CD8-positive, alpha-beta memory T cell (primary cell): ENCODE measurements around the gene MAOB. TPM values are rescaled to one million over a fixed set of nuclear protein-coding genes. Genes with fewer than 3 reads are reported as not detected.

ENCODE experiments used
- CTCF ChIA-PET: fragments of 350-600 bp; sonication (Branson Sonifier 250); formaldehyde crosslinking; loops from one replicate; lab custom pipeline; 2021; ENCODE audit warnings: antibody characterized with exemption; lab: Charles Lee
- POLR2A ChIA-PET: fragments of 350-600 bp; sonication (Branson Sonifier 250); formaldehyde crosslinking; loops from one replicate; lab custom pipeline; 2021; ENCODE audit warnings: antibody characterized with exemption; lab: Charles Lee
- DNase-seq, 5 donors: peaks; one replicate each; pipeline versions ENCODE4 v3.0.0 to v3.0.0-alpha.2; 2020 to 2022; ENCODE audit warnings: mixed read lengths in 1 of 5
- H3K27ac ChIP-seq: one replicate; pipeline ENCODE4 v1.7.0; 2013; ENCODE audit warnings: low read depth, mild to moderate bottlenecking, low read length, moderate library complexity
- H3K27me3 ChIP-seq: 2 replicates; pipeline ENCODE4 v1.7.0; 2013; ENCODE audit warnings: low read length, mild to moderate bottlenecking; ENCODE audit not compliant: insufficient read depth, poor library complexity, severe bottlenecking
- H3K36me3 ChIP-seq: 2 replicates; pipeline ENCODE4 v1.7.0; 2013; ENCODE audit warnings: mild to moderate bottlenecking, low read length, moderate library complexity; ENCODE audit not compliant: insufficient read depth
- H3K4me1 ChIP-seq: 2 replicates; pipeline ENCODE4 v1.7.0; 2013; ENCODE audit warnings: mild to moderate bottlenecking, low read length, moderate library complexity; ENCODE audit not compliant: insufficient read depth
- H3K4me3 ChIP-seq: 2 replicates; pipeline ENCODE4 v1.7.0; 2013; ENCODE audit warnings: mild to moderate bottlenecking, low read length
- H3K9me3 ChIP-seq: 2 replicates; pipeline ENCODE4 v1.7.0; 2013; ENCODE audit warnings: mild to moderate bottlenecking, low read length
- H3K27ac Mint-ChIP-seq, 8 donors: one replicate each; pipeline ENCODE4 v1.8.0; 2020 to 2021; ENCODE audit warnings: mixed read lengths in 8 of 8, mild to moderate bottlenecking in 6 of 8, inconsistent platforms in 3 of 8, moderate library complexity in 3 of 8
- H3K27me3 Mint-ChIP-seq, 2 donors: one replicate each; pipeline ENCODE4 v1.8.0; 2020 to 2021; ENCODE audit warnings: mixed read lengths in 2 of 2, mild to moderate bottlenecking in 1 of 2, moderate library complexity in 1 of 2
- H3K36me3 Mint-ChIP-seq, 3 donors: one replicate each; pipeline ENCODE4 v1.8.0; 2020 to 2021; ENCODE audit warnings: mixed read lengths in 3 of 3, inconsistent platforms in 1 of 3, mild to moderate bottlenecking in 1 of 3
- H3K4me1 Mint-ChIP-seq, 3 donors: one replicate each; pipeline ENCODE4 v1.8.0; 2020 to 2021; ENCODE audit warnings: mixed read lengths in 3 of 3, inconsistent platforms in 1 of 3, mild to moderate bottlenecking in 1 of 3
- H3K4me3 Mint-ChIP-seq, 7 donors: one replicate each; pipeline ENCODE4 v1.8.0; 2020 to 2021; ENCODE audit warnings: mixed read lengths in 7 of 7, mild to moderate bottlenecking in 6 of 7, moderate library complexity in 4 of 7, inconsistent platforms in 2 of 7
- H3K9me3 Mint-ChIP-seq, 5 donors: one replicate each; pipeline ENCODE4 v1.8.0; 2020 to 2022; ENCODE audit warnings: mixed read lengths in 5 of 5, mild to moderate bottlenecking in 3 of 5, moderate library complexity in 2 of 5, inconsistent platforms in 1 of 5
- polyA plus RNA-seq: library from polyadenylated mRNA; unstranded; fragments of 300-500 nt; fragmentation: Illumina TruSeq; gene quantifications from one replicate; pipeline ENCODE4 v1.2.3, GENCODE V29; 2021
- total RNA-seq, 2 experiments: library from RNA; stranded (reverse); gene quantifications; one replicate each; pipeline ENCODE4 v1.2.3, GENCODE V29; 2021

MAOB gene
- total and polyA plus RNA-seq, 3 experiments from 2014 or later = 0.43 TPM; not detected in 2

- ChIA-PET POLR2A (no interaction called here), CTCF (no interaction called here)
- no peak overlapping the region for H3K27ac Mint-ChIP-seq
- no peaks in the 10 kb centered on the region for H3K9me3 ChIP-seq
- no peaks in the 10 kb centered on the region for H3K4me1 ChIP-seq
- no peaks in the 10 kb centered on the region for H3K27me3 ChIP-seq
- H3K27me3 Mint-ChIP-seq = peaks cover 0 to 25% of the 10 kb centered on the region in 2 donors
- no peak for DNase-seq
- no peaks in the 10 kb centered on the region for H3K4me1 Mint-ChIP-seq
- no peaks in the 10 kb centered on the region for H3K36me3 Mint-ChIP-seq
- H3K27ac ChIP-seq = no peak overlapping the region
- no peak overlapping the region for H3K4me3 Mint-ChIP-seq
- H3K9me3 Mint-ChIP-seq = no peaks in the 10 kb centered on the region
- no peak overlapping the region for H3K4me3 ChIP-seq
- no peaks in the 10 kb centered on the region for H3K36me3 ChIP-seq
Observed at GRCh38 chrX:43744284-43744683, 138.0 kb downstream of the MAOB start.

GRCh38 chrX:43743100-43743822, 139.0 kb downstream of the MAOB start:
- ChIA-PET CTCF (no interaction called here), POLR2A (no interaction called here)
- Mint-ChIP-seq H3K27me3 (peaks cover 0 to 25% of the 10 kb centered on the region in 2 donors), H3K27ac (no peak overlapping the region), H3K36me3 (no peaks in the 10 kb centered on the region), H3K4me3 (no peak overlapping the region), H3K9me3 (no peaks in the 10 kb centered on the region), H3K4me1 (no peaks in the 10 kb centered on the region)
- H3K27me3 ChIP-seq = no peaks in the 10 kb centered on the region
- H3K4me3 ChIP-seq = no peak overlapping the region
- H3K4me1 ChIP-seq = no peaks in the 10 kb centered on the region
- no peak for DNase-seq
- H3K9me3 ChIP-seq = no peaks in the 10 kb centered on the region
- no peak overlapping the region for H3K27ac ChIP-seq
- no peaks in the 10 kb centered on the region for H3K36me3 ChIP-seq

- H3K4me3 Mint-ChIP-seq = no peak overlapping the region
- DNase-seq = no peak
- no peaks in the 10 kb centered on the region for H3K4me1 Mint-ChIP-seq
- no peaks in the 10 kb centered on the region for H3K9me3 Mint-ChIP-seq
- Histone ChIP-seq H3K27me3 (no peaks in the 10 kb centered on the region), H3K36me3 (no peaks in the 10 kb centered on the region), H3K27ac (no peak overlapping the region), H3K4me1 (no peaks in the 10 kb centered on the region), H3K4me3 (no peak overlapping the region), H3K9me3 (no peaks in the 10 kb centered on the region)
- H3K27ac Mint-ChIP-seq = no peak overlapping the region
- peaks cover 0 to 25% of the 10 kb centered on the region in 2 donors for H3K27me3 Mint-ChIP-seq
- ChIA-PET POLR2A (no interaction called here), CTCF (interaction anchor here (1.1 kb wide), 1 partner anchor 8 kb away, joined by 4 read pairs; no protein-coding TSS in a partner anchor)
- no peaks in the 10 kb centered on the region for H3K36me3 Mint-ChIP-seq
Observed at GRCh38 chrX:43741843-43742573, 140.2 kb downstream of the MAOB start.

- Histone ChIP-seq H3K4me1 (no peaks in the 10 kb centered on the region), H3K27ac (no peak overlapping the region), H3K4me3 (no peak overlapping the region), H3K36me3 (no peaks in the 10 kb centered on the region), H3K27me3 (no peaks in the 10 kb centered on the region), H3K9me3 (no peaks in the 10 kb centered on the region)
- no peaks in the 10 kb centered on the region for H3K36me3 Mint-ChIP-seq
- ChIA-PET POLR2A (no interaction called here), CTCF (interaction anchor here (1.1 kb wide), 1 partner anchor 15 kb away, joined by 3 read pairs; no protein-coding TSS in a partner anchor)
- H3K4me1 Mint-ChIP-seq = no peaks in the 10 kb centered on the region
- H3K4me3 Mint-ChIP-seq = no peak overlapping the region
- no peak overlapping the region for H3K27ac Mint-ChIP-seq
- peaks cover 5 to 8% of the 10 kb centered on the region in 2 donors for H3K27me3 Mint-ChIP-seq
- DNase-seq = no peak
- H3K9me3 Mint-ChIP-seq = no peaks in the 10 kb centered on the region
Observed at GRCh38 chrX:43735957-43736356, 146.3 kb downstream of the MAOB start.

DNA sequence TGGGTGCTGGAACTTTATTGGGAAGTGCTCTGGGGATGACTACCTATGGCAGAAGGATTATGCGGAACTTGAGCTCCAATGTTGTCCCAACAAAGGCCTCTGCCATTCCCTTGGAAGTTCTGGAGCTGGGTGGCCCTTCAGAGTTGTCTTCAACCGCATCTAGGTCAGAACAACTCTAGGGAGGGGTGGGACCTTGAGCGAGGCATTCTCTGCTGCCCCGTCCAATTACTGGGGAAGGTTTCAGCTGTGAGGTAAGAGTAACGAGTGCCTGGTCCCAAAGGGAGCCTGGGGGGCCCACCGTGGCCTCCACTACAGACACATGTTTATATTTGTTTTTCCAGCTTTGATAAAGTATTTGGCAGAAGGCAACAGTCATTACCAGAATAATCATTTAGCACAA, 146.7 kb downstream of the MAOB start:
- Mint-ChIP-seq H3K27me3 (peaks cover 7 to 9% of the 10 kb centered on the region in 2 donors), H3K9me3 (no peaks in the 10 kb centered on the region), H3K36me3 (no peaks in the 10 kb centered on the region), H3K4me3 (no peak overlapping the region), H3K27ac (peak overlapping the region in 1 of 8 donors; percentile 11), H3K4me1 (no peaks in the 10 kb centered on the region)
- Histone ChIP-seq H3K4me1 (no peaks in the 10 kb centered on the region), H3K4me3 (no peak overlapping the region), H3K36me3 (no peaks in the 10 kb centered on the region), H3K27ac (no peak overlapping the region), H3K9me3 (no peaks in the 10 kb centered on the region), H3K27me3 (no peaks in the 10 kb centered on the region)
- POLR2A ChIA-PET = no interaction called here
- CTCF ChIA-PET = interaction anchor here (1.1 kb wide), 1 partner anchor 15 kb away, joined by 3 read pairs; no protein-coding TSS in a partner anchor
- DNase-seq = no peak

DNA sequence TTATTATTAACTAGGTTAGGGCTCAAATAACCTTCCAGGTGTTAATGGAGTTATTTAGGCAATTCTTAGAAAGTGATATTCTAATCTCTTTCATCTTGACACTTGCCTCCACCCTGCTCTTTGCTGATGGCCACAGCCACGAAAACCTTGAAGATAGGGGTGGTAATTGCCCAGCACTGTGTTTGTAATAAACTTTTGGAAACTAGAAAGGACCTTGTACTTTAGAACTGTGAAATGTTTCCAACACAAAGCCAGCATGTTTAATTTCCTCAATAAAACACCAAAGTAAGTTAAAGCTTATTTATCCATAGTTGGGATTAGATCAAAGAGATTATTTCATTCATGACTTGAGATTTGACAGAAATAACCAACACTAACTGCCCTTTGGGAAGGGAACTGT, 147.8 kb downstream of the MAOB start:
- DNase-seq = no peak
- Mint-ChIP-seq H3K4me3 (no peak overlapping the region), H3K36me3 (no peaks in the 10 kb centered on the region), H3K9me3 (no peaks in the 10 kb centered on the region), H3K4me1 (no peaks in the 10 kb centered on the region), H3K27me3 (peaks cover 4 to 10% of the 10 kb centered on the region in 2 donors), H3K27ac (no peak overlapping the region)
- H3K9me3 ChIP-seq = no peaks in the 10 kb centered on the region
- POLR2A ChIA-PET = no interaction called here
- no peaks in the 10 kb centered on the region for H3K27me3 ChIP-seq
- CTCF ChIA-PET = no interaction called here
- H3K27ac ChIP-seq = no peak overlapping the region
- H3K4me1 ChIP-seq = no peaks in the 10 kb centered on the region
- H3K4me3 ChIP-seq = no peak overlapping the region
- H3K36me3 ChIP-seq = no peaks in the 10 kb centered on the region

GRCh38 chrX:43733699-43734098, 148.6 kb downstream of the MAOB start:
- Mint-ChIP-seq H3K4me3 (no peak overlapping the region), H3K9me3 (no peaks in the 10 kb centered on the region), H3K36me3 (no peaks in the 10 kb centered on the region), H3K27ac (no peak overlapping the region), H3K4me1 (no peaks in the 10 kb centered on the region), H3K27me3 (peaks cover 4 to 10% of the 10 kb centered on the region in 2 donors)
- Histone ChIP-seq H3K4me1 (no peaks in the 10 kb centered on the region), H3K27ac (no peak overlapping the region), H3K4me3 (no peak overlapping the region), H3K36me3 (no peaks in the 10 kb centered on the region), H3K9me3 (no peaks in the 10 kb centered on the region), H3K27me3 (no peaks in the 10 kb centered on the region)
- ChIA-PET POLR2A (no interaction called here), CTCF (no interaction called here)
- no peak for DNase-seq

GRCh38 chrX:43731086-43731485, 151.2 kb downstream of the MAOB start:
- no peaks in the 10 kb centered on the region for H3K9me3 Mint-ChIP-seq
- H3K4me1 ChIP-seq = no peaks in the 10 kb centered on the region
- H3K4me1 Mint-ChIP-seq = peaks cover 0 to 3% (median 0%) of the 10 kb centered on the region in 3 donors
- POLR2A ChIA-PET = no interaction called here
- no peaks in the 10 kb centered on the region for H3K36me3 ChIP-seq
- H3K27me3 Mint-ChIP-seq = peaks cover 3 to 13% of the 10 kb centered on the region in 2 donors
- H3K4me3 Mint-ChIP-seq = no peak overlapping the region
- H3K4me3 ChIP-seq = no peak overlapping the region
- H3K9me3 ChIP-seq = no peaks in the 10 kb centered on the region
- no peak for DNase-seq
- no peaks in the 10 kb centered on the region for H3K36me3 Mint-ChIP-seq
- CTCF ChIA-PET = no interaction called here
- H3K27ac ChIP-seq = no peak overlapping the region
- no peaks in the 10 kb centered on the region for H3K27me3 ChIP-seq
- H3K27ac Mint-ChIP-seq = no peak overlapping the region
